H9 (cell line): ENCODE measurements around the gene RBM14. TPM values are rescaled to one million over a fixed set of nuclear protein-coding genes. Genes with fewer than 3 reads are reported as not detected.

Experiments
- DNase-seq: peaks from one replicate; pipeline ENCODE4 v3.0.0-alpha.2; 2017
- H2AFZ ChIP-seq: one replicate; pipeline ENCODE4 v1.6.1; 2013; ENCODE audit warnings: mild to moderate bottlenecking, low read length, control low read depth, moderate library complexity
- H2AK5ac ChIP-seq: 2 replicates; pipeline ENCODE4 v1.6.1; 2013; ENCODE audit warnings: low read length, control low read depth, mixed read lengths; ENCODE audit not compliant: insufficient read length
- H2BK120ac ChIP-seq: one replicate; pipeline ENCODE4 v1.6.1; 2013; ENCODE audit warnings: low read depth, mild to moderate bottlenecking, low read length, control low read depth, inconsistent platforms; ENCODE audit not compliant: poor library complexity, severe bottlenecking
- H2BK12ac ChIP-seq: 2 replicates; pipeline ENCODE4 v1.6.1; 2013; ENCODE audit warnings: low read length, control low read depth, mixed read lengths, low read depth; ENCODE audit not compliant: insufficient read length
- H2BK15ac ChIP-seq: 2 replicates; pipeline ENCODE4 v1.6.1; 2013; ENCODE audit warnings: low read depth, low read length, control low read depth
- H2BK20ac ChIP-seq: one replicate; pipeline ENCODE4 v1.6.1; 2013; ENCODE audit warnings: low read depth, mild to moderate bottlenecking, low read length, control low read depth, inconsistent platforms; ENCODE audit not compliant: poor library complexity, severe bottlenecking
- H2BK5ac ChIP-seq: 2 replicates; pipeline ENCODE4 v1.6.1; 2013; ENCODE audit warnings: low read length, control low read depth, mixed read lengths; ENCODE audit not compliant: insufficient read length
- H3K14ac ChIP-seq: 2 replicates; pipeline ENCODE4 v1.6.1; 2013; ENCODE audit warnings: low read length, control low read depth; ENCODE audit not compliant: insufficient read depth
- H3K18ac ChIP-seq: 2 replicates; pipeline ENCODE4 v1.6.1; 2013; ENCODE audit warnings: low read depth, mild to moderate bottlenecking, mixed read lengths, low read length, control low read depth; ENCODE audit not compliant: insufficient read length
- H3K23ac ChIP-seq: 2 replicates; pipeline ENCODE4 v1.6.1; 2013; ENCODE audit warnings: low read length, control low read depth, mixed read lengths, low read depth; ENCODE audit not compliant: insufficient read length
- H3K23me2 ChIP-seq: 2 replicates; pipeline ENCODE4 v1.6.1; 2013; ENCODE audit warnings: low read depth, mild to moderate bottlenecking, mixed read lengths, low read length, control low read depth; ENCODE audit not compliant: insufficient read length, poor library complexity, severe bottlenecking
- H3K27ac ChIP-seq: 2 replicates; pipeline ENCODE4 v1.5.1; 2013; ENCODE audit warnings: low read length, control low read depth, mixed read lengths, low read depth; ENCODE audit not compliant: insufficient read length
- H3K27me3 ChIP-seq: 2 replicates; pipeline ENCODE4 v1.6.1; 2013; ENCODE audit warnings: low read length, control low read depth, inconsistent platforms; ENCODE audit not compliant: insufficient read depth
- H3K4ac ChIP-seq: 2 replicates; pipeline ENCODE4 v1.6.1; 2013; ENCODE audit warnings: low read depth, mild to moderate bottlenecking, control low read depth, inconsistent platforms, low read length, moderate library complexity
- H3K4me1 ChIP-seq: 2 replicates; pipeline ENCODE4 v1.6.1; 2013; ENCODE audit warnings: low read length, control low read depth, inconsistent platforms; ENCODE audit not compliant: insufficient read depth
- H3K4me2 ChIP-seq: 2 replicates; pipeline ENCODE4 v1.6.1; 2013; ENCODE audit warnings: low read length, control low read depth, mixed read lengths; ENCODE audit not compliant: insufficient read length, insufficient read depth
- H3K56ac ChIP-seq: 2 replicates; pipeline ENCODE4 v1.6.1; 2013; ENCODE audit warnings: low read depth, mild to moderate bottlenecking, mixed read lengths, low read length, control low read depth; ENCODE audit not compliant: insufficient read length
- H3K79me1 ChIP-seq: 2 replicates; pipeline ENCODE4 v1.6.1; 2013; ENCODE audit warnings: low read depth, mild to moderate bottlenecking, moderate library complexity, low read length, control low read depth, inconsistent platforms; ENCODE audit not compliant: insufficient read depth, poor library complexity, severe bottlenecking
- H3K79me2 ChIP-seq: 2 replicates; pipeline ENCODE4 v1.6.1; 2013; ENCODE audit warnings: low read length, control low read depth, inconsistent platforms; ENCODE audit not compliant: insufficient read depth
- H3K9ac ChIP-seq: 2 replicates; pipeline ENCODE4 v1.6.1; 2013; ENCODE audit warnings: low read length, control low read depth, mixed read lengths; ENCODE audit not compliant: insufficient read length; ENCODE audit errors: extremely low read depth
- H3K9me3 ChIP-seq: one replicate; pipeline ENCODE4 v1.6.1; 2013; ENCODE audit warnings: low read depth, low read length, inconsistent platforms; ENCODE audit not compliant: control insufficient read depth
- H3T11ph ChIP-seq: one replicate; pipeline ENCODE4 v1.6.1; 2013; ENCODE audit warnings: mild to moderate bottlenecking, low read length, control low read depth, inconsistent platforms
- H4K20me1 ChIP-seq: one replicate; pipeline ENCODE4 v1.6.1; 2013; ENCODE audit not compliant: control insufficient read depth, insufficient read length, insufficient read depth
- H4K5ac ChIP-seq: 2 replicates; pipeline ENCODE4 v1.6.1; 2013; ENCODE audit warnings: low read depth, mild to moderate bottlenecking, mixed read lengths, low read length, control low read depth; ENCODE audit not compliant: insufficient read length
- H4K8ac ChIP-seq: replicated peaks from 2 replicates; pipeline ENCODE4 v1.6.1; 2013; ENCODE audit warnings: low read length, control low read depth, mixed read lengths, low read depth; ENCODE audit not compliant: insufficient read length
- H4K91ac ChIP-seq: 2 replicates; pipeline ENCODE4 v1.6.1; 2013; ENCODE audit warnings: low read depth, mild to moderate bottlenecking, moderate library complexity, mixed read lengths, low read length, control low read depth; ENCODE audit not compliant: insufficient read length
- H3K27ac Mint-ChIP-seq, 3 experiments: 2 replicates in 2 of 3; 3 replicates in 1 of 3; pipeline ENCODE4 v1.8.0; 2020 to 2021; ENCODE audit warnings: mixed read lengths in 3 of 3, mild to moderate bottlenecking in 1 of 3, moderate library complexity in 1 of 3
- H3K27me3 Mint-ChIP-seq: 2 replicates; pipeline ENCODE4 v1.8.0; 2021; ENCODE audit warnings: low read depth, mild to moderate bottlenecking, moderate library complexity, mixed read lengths
- H3K36me3 Mint-ChIP-seq, 3 experiments: 2 replicates in 2 of 3; 3 replicates in 1 of 3; pipeline ENCODE4 v1.8.0; 2020 to 2021; ENCODE audit warnings: low read depth in 3 of 3, mixed read lengths in 3 of 3; ENCODE audit not compliant: insufficient read depth in 1 of 3
- H3K4me1 Mint-ChIP-seq, 2 experiments: 2 replicates each; pipeline ENCODE4 v1.8.0; 2020; ENCODE audit warnings: mixed read lengths in 2 of 2
- H3K4me3 Mint-ChIP-seq, 2 experiments: 2 replicates in 1 of 2; 3 replicates in 1 of 2; pipeline ENCODE4 v1.8.0; 2020 to 2021; ENCODE audit warnings: mild to moderate bottlenecking in 2 of 2, mixed read lengths in 2 of 2, moderate library complexity in 1 of 2
- H3K9me3 Mint-ChIP-seq, 2 experiments: 2 replicates in 1 of 2; 3 replicates in 1 of 2; pipeline ENCODE4 v1.8.0; 2020; ENCODE audit warnings: mild to moderate bottlenecking in 2 of 2, mixed read lengths in 2 of 2, moderate library complexity in 1 of 2
- CTCF ChIP-seq: fragments of 200-600 bp; sonication (generic); conservative IDR thresholded peaks from 3 replicates; pipeline ENCODE4 v1.8.0; 2021; ENCODE audit warnings: antibody characterized with exemption, mild to moderate bottlenecking
- WGBS: extraction: QIAGEN DNeasy Blood & Tissue Kit; methylation state at CpG from one replicate; pipeline ENCODE4 v1.1.7; 2013; ENCODE audit warnings: missing lambda C conversion rate, low lambda C conversion rate, mixed read lengths; ENCODE audit not compliant: insufficient read length; ENCODE audit errors: extremely low coverage; 5-methylcytosine and 5-hydroxymethylcytosine counted together
- total RNA-seq: library from RNA; stranded (reverse); gene quantifications from 2 replicates; pipeline ENCODE4 v1.2.1, GENCODE V29; 2021

The RBM14 gene
- total RNA-seq, 1 experiment from 2014 or later = 171 TPM

GRCh38 chr11:66592457-66593302 is 23.8 kb upstream of the RBM14 start, which contains the start of the genes CCDC87 and CCS:
Gene CCDC87, minus strand, starts transcription at chr11:66593063. Its CDS starts 48 bp downstream, at chr11:66593015.
Gene CCS, plus strand, starts transcription at chr11:66593185. Its CDS starts 77 bp downstream, at chr11:66593262.
- Mint-ChIP-seq H3K27ac (peak within 1 kb of the TSS; percentile 98 to 99 (median 99)), H3K36me3 (peaks cover 2 to 25% (median 20%) of the 10 kb centered on the region in 3 experiments; a peak in 6 of 7 replicates), H3K27me3 (peaks cover 25% of the 10 kb centered on the region), H3K4me1 (peaks cover 15 to 17% of the 10 kb centered on the region in 2 experiments), H3K9me3 (peaks cover 17 to 27% of the 10 kb centered on the region in 2 experiments), H3K4me3 (peak within 1 kb of the TSS; percentile 97 to 98)
- peaks cover 3% of the 10 kb centered on the region for H3K79me1 ChIP-seq
- no peak within 1 kb of the TSS for H2BK5ac ChIP-seq
- no peak within 1 kb of the TSS for H2BK20ac ChIP-seq
- H3K4me1 ChIP-seq = no peaks in the 10 kb centered on the region; the same call in 1 of the 2 replicates
- H4K20me1 ChIP-seq = no peaks in the 10 kb centered on the region
- H4K91ac ChIP-seq = peak within 1 kb of the TSS; percentile 55
- H3T11ph ChIP-seq = no peak within 1 kb of the TSS
- no peak within 1 kb of the TSS for H4K8ac ChIP-seq
- H2BK120ac ChIP-seq = no peak within 1 kb of the TSS
- H3K56ac ChIP-seq = no peak within 1 kb of the TSS
- H2AK5ac ChIP-seq = no peak within 1 kb of the TSS
- H2BK12ac ChIP-seq = no peak within 1 kb of the TSS
- peak within 1 kb of the TSS; percentile 73 for H3K4me2 ChIP-seq
- no CpG with 5 or more reads among the region's 68 CpGs for WGBS
- no peak within 1 kb of the TSS for H2BK15ac ChIP-seq
- peak within 1 kb of the TSS; percentile 54 for H3K18ac ChIP-seq
- no peak within 1 kb of the TSS for H4K5ac ChIP-seq
- H3K23ac ChIP-seq = no peak within 1 kb of the TSS
- H3K27ac ChIP-seq = no peak within 1 kb of the TSS
- H3K79me2 ChIP-seq = no peaks in the 10 kb centered on the region
- peak; percentile 91 for TF ChIP-seq CTCF
- no peak within 1 kb of the TSS for H2AFZ ChIP-seq
- peaks cover 10% of the 10 kb centered on the region for H3K23me2 ChIP-seq
- no peak within 1 kb of the TSS for H3K4ac ChIP-seq
- H3K27me3 ChIP-seq = no peaks in the 10 kb centered on the region
- peak within 1 kb of the TSS; percentile 59 for H3K14ac ChIP-seq
- H3K9me3 ChIP-seq = no peaks in the 10 kb centered on the region
- H3K9ac ChIP-seq = peak within 1 kb of the TSS; percentile 35
- peak; percentile 96 for DNase-seq
